ENCODE measurements around the gene CEP55.
"Not testable (repeated sequence)": the region's sequence is repeated elsewhere in the genome, so short reads cannot be mapped to it uniquely, and the experiment has no call there.

The CEP55 gene

DNA sequence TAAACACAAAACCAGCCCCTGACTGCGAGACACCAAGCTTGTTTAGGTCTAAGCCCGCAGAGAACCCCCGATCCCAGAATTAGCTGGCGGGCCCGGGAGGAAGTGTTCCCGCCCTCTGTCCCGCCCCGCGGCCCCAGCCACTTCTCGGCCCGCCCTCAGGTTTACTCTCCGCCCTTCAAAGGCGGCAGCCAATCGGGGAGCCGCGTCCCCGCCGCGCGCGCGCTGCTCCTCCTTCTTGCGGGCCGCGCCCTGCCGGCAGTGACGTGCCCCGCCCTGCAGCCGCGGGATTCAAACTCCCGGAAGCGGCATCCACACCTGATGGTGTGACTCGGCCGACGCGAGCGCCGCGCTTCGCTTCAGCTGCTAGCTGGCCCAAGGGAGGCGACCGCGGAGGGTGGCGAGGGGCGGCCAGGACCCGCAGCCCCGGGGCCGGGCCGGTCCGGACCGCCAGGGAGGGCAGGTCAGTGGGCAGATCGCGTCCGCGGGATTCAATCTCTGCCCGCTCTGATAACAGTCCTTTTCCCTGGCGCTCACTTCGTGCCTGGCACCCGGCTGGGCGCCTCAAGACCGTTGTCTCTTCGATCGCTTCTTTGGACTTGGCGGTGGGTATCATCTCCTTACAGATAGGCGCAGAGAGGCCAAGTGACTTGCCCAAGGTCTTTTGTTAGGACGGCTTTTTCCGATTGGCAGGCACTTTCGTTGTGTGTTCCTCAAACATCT lies at the start of gene CEP55:
CEP55 (plus strand) TSS at position 291 of the 720 bp plus-strand sequence. CDS start 3,440 bp downstream, outside the sequence.
- DNase-seq, result peak; percentile 34

DNA sequence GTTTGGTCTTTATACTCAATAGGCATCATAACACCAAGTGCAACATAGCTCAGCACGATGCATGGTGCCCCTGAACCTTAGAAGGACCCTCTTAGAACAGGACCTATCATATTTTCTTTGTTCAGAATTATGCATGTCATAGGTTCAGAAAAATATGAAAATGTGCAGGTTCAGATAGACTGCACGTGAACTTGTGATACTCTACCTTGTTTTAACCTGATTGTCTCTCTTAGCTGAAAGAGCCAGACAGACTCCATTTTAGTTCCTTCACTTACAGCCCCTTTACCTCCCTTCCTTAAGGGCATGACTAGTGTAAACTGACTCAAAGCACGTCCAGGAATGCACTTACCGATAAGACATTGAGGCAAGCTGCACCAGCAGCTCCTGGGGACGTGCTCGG lies 49.4 kb upstream of the CEP55 start:
- DNase-seq, result no peak

DNA sequence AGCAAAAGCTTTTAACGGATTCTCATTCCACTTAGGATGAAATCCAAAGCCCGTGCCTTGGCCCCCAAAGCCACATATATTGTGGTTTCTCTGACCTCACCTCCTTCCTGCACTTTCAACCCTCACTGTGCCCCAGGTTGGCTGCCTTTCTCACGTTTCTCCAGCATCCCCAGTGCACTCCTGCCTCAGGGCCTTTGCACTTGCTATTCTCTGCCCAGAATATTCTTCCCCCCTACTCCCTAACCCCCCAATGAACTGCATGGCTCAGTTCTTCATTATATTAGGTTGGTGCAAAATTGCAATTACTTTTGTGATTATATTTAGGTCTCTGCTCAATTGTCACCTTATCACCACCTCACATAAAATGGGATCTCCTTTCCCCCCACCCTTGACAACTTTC lies 48.4 kb upstream of the CEP55 start:
- no peak for DNase-seq

DNA sequence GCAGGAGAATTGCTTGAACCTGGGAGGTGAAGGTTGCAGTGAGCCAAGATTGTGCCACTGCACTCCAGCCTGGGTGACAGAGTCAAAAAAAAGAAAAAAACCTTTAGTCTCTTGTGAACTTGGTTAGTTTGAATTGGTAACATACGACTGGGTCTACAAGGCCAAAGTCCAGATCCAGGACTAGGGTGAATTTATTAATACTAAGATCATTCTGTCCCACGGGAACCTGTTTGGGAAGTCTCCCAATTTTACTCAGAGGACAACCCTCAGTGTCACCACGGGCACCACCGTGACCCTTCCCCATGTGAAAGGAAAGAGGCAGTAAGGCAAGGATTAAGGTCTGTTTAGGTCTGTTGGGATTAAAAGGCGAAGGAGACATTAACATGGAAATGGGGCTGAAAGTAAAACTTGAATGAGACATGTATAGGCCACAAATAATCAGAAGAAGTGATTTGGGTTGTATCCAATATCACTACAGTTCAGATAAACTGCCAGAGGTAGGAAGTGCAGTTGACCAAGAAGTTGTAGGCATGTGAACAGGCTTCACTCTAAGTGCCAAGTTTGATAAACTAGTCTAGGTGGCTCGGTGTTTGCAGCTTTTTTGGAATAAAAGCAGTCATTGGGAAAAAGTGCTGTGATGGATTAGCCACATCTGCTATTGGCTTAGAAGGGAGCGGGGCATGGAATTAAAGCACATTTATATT lies 45.0 kb upstream of the CEP55 start:
- no peak for DNase-seq

DNA sequence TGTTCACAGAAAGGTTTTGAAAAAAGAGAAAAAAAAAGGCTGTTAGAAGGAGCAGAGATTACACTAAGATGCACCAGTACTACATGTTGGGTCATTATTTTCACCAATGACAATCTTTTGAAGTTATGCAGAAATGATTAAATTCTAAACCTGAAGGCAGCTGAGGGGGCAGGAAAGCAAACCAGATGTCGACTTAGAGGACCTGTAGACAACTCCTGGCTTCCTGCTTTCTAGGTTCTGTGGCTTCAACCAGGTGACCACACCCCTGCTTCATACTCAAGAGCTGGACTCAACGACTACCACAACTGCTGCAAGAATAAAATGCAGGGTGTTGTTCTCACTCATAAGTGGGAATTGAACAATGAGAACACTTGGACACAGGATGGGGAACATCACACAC lies 44.3 kb upstream of the CEP55 start:
- no peak for DNase-seq

DNA sequence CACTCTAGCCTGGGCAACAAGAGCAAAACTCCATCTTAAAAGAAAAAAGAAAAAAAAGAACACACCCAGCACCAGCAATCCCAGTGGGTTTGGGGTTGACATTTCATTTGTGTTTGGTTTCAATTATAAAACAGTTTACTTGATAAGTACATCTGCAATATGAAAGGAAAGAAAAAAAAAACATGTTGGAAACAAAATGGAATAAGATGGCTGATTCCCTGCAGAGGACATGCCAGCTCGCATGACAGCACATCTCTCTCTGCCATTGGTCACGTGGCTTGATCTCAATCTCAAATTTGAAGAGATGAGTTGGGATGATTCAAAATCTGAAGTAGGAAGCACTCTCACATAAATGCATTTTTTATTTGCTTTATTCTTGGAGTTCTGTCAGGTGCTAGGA lies 42.3 kb upstream of the CEP55 start:
- no peak for DNase-seq

DNA sequence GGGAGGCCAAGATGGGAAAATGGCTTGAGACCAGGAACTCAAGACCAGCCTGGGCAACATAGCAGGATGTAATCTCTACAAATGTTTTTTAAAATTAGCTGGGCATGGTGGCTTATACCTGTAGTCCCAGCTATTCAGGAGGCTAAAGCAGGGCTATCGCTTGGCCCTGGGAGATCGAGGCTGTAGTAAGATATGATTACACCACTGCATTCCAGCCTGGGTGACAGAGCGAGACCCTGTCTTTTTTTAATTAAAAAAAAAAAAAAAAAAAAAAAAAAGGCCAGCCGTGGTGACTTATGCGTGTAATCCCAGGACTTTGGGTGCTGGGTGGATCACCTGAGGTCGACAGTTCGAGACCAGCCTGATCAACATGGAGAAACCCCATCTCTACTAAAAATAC lies 41.7 kb upstream of the CEP55 start:
- no peak for DNase-seq

DNA sequence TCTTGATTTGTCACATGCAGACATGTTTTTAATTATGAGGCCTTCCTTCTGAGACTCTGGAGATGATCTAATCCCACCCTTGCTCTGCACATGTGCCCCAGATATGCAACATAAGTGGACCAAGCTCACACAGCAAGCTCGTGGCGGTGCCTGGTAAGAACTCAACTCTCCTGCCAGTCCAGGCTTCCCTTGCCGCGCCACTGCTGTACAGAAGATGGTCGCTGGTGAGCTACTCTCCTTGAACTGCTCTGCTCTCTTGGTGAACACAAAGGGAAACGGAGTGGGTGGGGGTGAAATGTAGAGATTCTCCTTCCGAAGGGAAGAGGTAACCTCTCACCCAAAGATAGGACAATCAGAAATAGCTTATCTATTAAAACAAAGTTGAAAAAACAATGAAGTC lies 39.9 kb upstream of the CEP55 start:
- DNase-seq, result no peak

DNA sequence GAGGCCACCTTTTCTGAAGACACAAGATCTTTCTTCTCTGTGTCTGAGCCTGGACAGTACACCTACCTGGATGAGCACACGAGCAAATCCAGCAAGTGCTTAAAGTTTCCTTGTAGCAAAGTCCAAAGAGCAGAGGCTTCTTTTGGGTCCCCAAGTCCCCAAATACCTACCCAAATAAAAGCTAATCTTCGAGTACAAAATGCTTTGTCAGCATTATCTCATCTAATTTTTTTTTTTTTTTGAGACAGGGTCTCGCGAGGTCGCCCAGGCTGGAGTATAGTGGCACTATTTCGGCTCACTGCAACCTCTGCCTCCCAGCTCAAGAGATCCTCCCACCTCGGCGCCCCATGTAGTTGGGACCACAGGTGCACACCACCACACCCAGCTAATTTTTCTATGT lies 38.9 kb upstream of the CEP55 start:
- no peak for DNase-seq

DNA sequence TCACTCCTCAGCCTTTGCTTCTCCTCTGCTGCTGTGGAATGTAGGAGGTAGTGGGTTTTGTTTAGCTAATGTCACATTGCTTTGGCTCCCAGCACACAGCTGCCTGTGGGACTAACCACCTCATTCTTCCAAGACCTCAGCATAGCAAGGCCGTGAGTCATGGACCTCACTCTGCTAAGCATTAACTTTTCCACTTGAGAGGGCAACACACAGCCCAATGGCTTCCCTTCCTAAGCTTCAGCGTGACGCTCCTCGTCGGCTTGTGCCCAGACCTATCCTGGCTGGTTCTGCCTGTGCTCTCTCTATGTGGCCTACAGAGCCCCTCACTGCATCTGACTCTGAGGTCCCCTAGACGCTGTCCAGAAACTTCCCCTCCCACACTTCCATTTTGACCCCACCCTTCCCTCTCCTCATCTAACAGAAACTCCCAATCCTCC lies 37.6 kb upstream of the CEP55 start:
- DNase-seq, result no peak

DNA sequence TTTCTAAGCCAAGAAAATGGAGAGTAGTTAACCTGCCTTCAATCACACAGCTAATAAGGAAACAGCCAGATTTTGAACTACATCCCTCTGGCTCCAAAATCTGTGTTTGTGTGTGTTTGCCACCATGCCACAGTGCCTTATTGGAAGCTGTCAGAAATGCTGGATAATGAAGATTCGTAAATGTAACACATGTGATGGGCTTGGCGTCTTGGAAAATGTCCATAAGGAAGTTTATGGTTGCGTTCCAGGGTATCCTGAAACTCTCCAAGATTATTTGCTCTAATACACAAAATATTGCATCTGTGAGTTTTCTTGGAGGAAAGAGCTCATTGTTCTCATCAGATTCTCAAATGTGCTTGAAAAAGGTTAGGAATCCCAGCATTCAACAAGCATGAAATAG lies 36.9 kb upstream of the CEP55 start:
- no peak for DNase-seq

DNA sequence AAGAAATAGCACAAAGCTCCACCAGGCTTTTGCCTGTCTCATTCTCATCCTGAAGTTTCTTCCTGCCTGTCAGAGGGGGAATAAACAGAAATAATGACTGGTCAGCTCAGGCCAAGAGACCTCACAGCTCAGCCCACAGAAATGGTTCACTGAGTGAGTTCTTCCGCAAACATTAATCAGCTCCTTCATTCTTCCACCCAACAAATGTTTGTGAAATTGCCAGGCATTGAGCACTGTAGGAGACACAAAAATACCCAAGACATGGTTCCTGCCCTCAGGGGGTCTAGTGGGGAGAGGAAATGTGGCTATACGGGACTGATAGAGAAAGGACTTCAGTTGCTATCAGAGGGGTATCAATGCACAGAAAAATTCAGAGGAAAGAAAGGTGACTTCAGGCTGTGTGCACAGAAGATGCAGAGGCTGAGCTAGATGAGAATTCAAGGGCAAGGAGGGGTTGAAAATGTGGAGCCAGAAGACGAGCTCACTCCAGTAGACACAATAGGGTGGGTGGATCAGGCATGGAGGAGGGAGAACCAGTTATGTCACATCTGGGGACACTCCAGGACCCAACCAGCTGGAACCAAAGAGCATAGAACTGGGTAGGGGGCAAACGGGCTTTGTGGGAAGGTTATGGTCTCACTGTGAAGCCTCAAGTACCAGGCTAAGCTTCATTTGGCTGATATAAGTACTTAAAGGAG lies 35.2 kb upstream of the CEP55 start:
- DNase-seq, result no peak

DNA sequence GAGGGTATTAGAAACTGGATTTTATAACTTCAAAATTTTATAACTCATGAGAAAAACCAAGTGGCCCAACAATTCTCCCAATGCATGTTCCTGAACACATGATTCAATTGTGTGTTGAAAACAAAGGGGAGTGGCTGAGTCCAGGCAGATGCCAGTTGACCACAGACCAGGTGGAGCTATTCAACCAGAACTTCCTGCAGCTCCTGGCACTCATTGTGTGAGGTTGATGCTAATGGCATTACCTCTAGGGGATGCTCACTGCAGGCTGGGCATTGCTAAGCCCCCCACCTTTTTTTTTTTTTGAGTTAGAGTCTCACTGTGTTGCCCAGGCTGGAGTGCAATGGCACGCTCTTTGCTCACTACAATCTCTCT lies 34.6 kb upstream of the CEP55 start:
- DNase-seq, result no peak

DNA sequence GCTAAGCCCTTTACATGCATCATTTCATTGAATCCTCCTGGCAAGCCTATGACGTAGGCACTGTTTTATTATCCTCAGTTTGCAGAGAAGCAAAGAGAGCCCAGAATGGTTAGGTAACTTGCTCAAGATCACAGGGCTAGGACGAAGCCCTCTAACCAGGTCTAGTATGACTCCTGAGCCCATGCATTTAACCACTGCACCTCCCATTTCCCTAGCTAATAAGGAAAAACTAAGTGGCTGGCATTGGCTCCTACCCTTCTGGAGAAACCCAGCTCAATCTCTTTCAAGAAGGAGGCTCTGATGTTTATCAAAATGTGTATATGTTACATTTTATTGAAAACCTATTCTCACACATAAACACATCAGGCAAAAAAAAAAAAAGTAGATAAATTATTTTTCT lies 34.0 kb upstream of the CEP55 start:
- DNase-seq, result no peak

DNA sequence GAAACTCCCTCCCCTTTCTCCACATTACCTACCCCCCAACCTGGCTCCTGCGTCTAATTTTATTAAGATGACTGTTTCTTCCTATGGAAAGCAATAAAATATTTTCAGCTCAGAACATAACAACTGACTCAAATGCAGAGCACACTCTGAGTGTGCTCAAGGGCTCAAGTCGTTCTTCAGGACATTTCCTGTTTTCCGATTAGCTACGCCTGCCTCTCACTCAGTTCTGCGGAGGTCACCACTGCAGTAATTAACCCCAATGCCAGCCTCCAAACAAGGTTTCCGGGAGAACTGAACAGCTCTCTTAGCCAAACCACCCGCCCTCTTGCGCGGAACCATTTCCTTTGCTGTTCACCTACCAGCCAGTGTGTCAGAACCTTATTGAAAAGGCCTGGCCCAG lies 33.5 kb upstream of the CEP55 start:
- no peak for DNase-seq

DNA sequence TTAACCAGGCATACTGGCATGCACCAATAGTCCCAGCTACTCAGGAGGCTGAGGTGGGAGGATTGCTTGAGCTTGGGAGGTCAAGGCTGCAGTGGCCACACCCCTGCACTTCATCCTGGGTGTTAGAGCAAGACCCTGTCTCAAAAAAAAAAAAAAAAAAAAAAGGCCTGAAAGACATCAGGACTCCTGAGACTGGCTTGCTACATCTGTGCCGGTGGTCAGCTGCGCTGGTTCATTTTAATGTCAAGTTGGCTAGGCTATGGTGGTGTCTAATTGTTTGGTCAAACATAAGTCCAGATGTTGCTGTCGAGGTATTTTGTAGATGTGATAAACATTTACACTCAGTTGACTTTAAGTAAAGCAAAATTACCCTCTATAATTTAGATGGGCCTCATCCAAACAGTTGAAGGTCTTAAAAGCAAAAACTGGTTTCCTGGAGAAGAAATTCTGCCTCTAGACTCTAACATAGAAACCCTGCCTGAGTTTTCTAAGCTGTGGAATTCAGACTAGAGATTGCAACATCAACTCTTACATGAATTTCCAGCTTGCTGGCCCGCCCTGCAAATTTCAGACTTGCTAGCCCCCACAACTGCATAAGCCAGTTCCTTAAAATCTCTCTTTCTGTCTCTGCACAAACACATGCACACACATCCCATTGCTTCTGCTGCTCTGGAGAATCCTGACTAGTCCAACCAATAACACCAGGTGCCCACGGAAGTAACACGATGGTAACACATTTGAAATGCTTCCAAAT lies 32.5 kb upstream of the CEP55 start:
- no peak for DNase-seq

DNA sequence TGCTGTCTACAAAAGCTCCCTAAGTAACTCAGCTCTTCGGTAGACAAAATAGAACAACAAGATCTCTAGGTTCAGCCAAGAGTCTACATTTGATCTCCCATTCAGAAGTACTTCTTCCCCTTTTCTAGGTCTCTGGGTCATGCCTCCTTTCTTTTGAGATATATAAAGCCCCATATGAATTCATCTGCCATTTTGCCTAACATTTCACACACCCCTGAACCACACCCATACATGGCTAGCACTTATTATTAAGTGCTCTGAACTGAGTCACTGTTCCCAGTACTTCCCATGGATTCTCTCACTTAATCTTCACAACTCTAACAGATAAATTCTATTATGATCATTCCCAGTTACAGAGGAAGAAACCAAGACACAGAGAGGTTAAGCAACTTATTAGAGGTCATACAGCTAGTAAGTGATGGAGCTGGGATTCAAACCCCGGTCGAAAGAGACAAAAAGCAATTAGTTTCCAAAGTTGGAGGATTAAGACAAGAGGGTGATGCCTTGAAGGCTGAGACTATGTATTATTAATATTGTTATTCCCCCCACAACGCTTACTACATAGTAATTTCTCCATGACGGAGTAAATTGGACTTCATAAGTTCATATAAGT lies 31.5 kb upstream of the CEP55 start:
- DNase-seq, result no peak

DNA sequence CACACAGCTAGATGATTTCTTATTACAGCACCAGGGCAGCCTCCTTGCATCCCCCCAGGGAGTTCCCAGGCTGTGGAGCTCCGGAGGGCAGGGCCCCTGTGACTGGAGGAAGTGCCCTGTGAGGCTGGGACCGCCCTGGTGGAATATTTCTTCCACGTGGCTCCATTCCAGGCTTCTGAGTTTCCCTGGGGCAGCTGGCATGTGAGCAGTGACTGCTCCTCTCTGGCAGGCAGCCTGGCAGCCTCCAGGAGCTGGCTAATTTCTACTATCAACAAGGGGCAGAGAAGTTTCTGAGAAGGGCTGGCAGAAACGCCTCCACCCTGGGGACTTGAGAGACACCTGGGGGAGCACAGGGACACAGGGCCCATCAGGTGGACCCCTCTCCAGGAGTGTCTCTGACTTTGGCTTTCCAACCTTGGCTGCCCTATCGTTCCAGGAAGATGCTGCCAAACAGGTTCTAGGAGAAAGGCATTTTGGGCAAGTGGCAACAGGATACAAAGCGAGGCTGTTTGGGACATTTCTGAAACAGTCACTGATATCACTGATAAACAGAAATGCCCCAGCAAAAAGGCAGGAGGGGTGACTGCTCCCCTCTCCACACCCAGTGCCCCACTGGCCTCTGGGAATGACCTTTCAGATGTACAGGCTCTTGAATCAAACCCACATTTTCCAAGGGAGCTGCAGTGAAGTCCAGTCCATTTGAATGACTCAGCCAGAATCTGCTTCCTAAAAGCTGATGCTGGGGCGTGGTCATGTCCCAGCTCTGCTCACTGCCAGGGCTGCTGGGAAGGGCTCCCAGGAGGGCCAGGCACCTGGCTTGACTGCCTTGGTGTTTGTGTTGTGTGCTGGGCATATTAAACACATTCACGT lies 30.4 kb upstream of the CEP55 start:
- no peak for DNase-seq

DNA sequence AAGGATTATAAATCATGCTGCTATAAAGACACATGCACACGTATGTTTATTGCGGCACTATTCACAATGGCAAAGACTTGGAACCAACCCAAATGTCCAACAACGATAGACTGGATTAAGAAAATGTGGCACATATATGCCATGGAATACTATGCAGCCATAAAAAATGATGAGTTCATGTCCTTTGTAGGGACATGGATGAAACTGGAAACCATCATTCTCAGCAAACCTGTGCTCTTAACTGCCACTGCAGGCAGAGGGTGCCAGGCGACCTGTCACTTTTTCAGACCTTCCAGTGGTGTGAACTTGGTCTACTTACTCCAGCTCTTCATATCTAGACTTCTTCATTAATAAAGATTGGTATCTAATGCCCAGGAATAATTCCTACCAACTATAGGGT lies 28.8 kb upstream of the CEP55 start:
- not testable (repeated sequence) for DNase-seq

DNA sequence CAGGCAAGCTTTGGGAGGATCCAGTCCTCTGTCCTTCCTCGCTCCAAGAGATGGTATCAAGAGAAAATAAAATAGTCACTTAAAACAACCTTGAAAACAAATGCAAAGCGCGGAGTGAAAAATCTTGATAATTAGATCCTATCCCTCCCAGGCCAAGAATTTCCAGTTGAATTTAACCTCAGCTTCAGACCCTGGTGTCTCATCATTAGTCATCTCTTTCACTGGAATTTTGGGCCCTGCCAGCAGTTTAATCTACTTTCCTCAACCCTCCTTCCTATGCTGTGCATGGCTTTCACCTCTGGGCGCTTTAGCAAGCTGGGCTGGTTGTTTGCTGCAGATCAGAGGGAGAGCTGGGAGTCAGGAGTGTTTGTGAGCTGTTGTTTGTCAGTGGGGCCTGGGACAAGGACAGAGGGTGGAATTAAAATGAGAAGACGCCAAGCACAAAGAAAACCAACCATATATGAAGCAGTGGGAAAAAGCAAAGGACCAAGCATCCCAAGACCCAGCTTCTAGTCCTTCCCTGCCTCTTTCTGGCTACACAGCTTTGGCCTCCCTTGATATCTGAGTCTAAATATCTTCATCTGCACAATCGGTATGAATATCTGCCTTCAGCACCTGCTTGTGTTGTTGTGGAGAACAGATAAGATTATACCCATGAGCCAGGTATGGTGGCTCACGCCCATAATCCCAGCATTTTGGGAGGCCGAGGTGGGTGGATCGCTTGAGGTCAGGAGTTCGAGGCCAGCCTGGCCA lies 27.8 kb upstream of the CEP55 start:
- DNase-seq, result no peak

DNA sequence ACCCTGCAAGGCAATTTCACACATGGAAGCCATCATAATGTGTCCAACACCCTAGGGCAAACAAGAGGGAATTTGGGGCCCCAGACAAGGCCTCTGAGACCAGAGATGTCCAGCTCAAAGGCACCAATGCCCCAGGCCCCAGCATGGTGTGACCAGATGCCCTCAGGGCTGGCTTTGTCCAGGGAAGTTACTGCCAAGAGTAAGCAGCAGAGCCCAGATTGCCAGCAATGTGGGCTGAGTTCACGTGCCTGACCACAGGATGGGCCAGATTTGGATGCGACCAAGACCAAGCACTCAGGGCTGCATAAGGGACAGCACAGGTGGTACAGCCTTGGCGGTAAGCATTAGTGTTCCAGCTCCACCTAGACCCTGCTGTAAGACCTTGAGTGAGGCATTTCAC lies 27.0 kb upstream of the CEP55 start:
- DNase-seq, result no peak

Measured in NCI-H1417 treated with DMSO at 0.1 percent for 48 hours (cell line).